HFFc6 (cell line): ENCODE measurements around the gene FOXD1. TPM values are rescaled to one million over a fixed set of nuclear protein-coding genes. Genes with fewer than 3 reads are reported as not detected.
A peak's percentile ranks its signal among the peaks of the same experiment; 100 is the strongest.

Source experiments
- DNase-seq: peaks from one replicate; pipeline ENCODE4 v3.0.0-alpha.2; 2018
- H3K27ac Mint-ChIP-seq: 2 replicates; pipeline ENCODE4 v1.8.0; 2020; ENCODE audit warnings: mild to moderate bottlenecking, mixed read lengths
- H3K27me3 Mint-ChIP-seq: 2 replicates; pipeline ENCODE4 v1.8.0; 2021; ENCODE audit warnings: mild to moderate bottlenecking, moderate library complexity, mixed read lengths; ENCODE audit not compliant: insufficient read depth
- H3K36me3 Mint-ChIP-seq: 2 replicates; pipeline ENCODE4 v1.8.0; 2021; ENCODE audit warnings: low read depth, mixed read lengths
- H3K4me1 Mint-ChIP-seq: 2 replicates; pipeline ENCODE4 v1.8.0; 2020; ENCODE audit warnings: low read depth, mixed read lengths
- H3K4me3 Mint-ChIP-seq: 2 replicates; pipeline ENCODE4 v1.8.0; 2020; ENCODE audit warnings: mild to moderate bottlenecking, moderate library complexity, mixed read lengths
- H3K9me3 Mint-ChIP-seq: 2 replicates; pipeline ENCODE4 v1.8.0; 2020; ENCODE audit warnings: mild to moderate bottlenecking, mixed read lengths
- CTCF ChIP-seq: fragments of 200-600 bp; sonication (generic); IDR thresholded peaks from 2 replicates; pipeline ENCODE4 v1.5.0; 2021; ENCODE audit warnings: antibody characterized with exemption, mild to moderate bottlenecking
- total RNA-seq, 6 experiments: library from RNA; stranded (reverse); fragmentation: NEBNext Ultra II Directional; extraction: Animal tissue kit (Norgen Biotek cat#: 25700); gene quantifications; 2 replicates in 1 of 6; 3 replicates in 5 of 6; pipeline ENCODE4 v1.2.3, GENCODE V29; 2021

The FOXD1 gene
- total RNA-seq, 6 experiments from 2014 or later: 40.0 to 50.0 (median 45.4) TPM

DNA sequence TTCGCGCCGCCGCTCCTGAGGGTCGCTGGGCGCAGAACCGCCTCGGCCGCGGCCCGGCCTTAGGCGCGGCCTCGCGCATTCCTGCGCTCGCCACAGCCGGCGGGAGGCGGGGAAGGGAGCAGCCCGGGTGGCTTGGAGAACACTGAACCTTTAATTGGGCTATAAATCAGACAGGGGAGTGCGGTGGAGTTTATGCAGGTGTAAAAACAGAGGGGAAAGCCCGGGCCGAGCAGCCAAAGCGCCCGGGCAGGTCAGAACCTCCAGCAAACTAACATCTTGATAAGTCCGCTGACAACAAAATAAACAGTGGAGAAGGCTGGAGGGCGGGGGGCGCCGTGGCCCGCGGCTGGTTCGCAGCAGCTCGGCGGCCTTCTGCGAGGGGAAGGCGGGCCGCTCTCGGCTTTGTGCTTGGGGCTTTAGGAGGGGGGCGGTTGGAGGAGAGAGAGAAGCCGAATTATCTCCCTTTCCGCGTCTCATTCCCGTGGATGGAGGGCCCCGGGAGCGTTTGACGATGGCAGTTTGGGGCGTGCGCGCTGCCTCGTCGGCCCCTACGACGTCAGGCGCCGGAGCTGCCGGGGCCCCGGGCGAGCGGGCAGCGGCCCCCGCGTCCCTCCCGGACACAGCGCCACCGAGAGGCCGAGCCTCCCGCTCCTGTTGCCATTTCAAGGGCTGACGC lies 11.3 kb downstream of the FOXD1 start:
- Mint-ChIP-seq H3K27ac (peak overlapping the region; percentile 88), H3K4me3 (peak overlapping the region; percentile 88), H3K4me1 (peaks cover 50% of the 10 kb centered on the region), H3K36me3 (peaks cover 5% of the 10 kb centered on the region), H3K27me3 (no peaks in the 10 kb centered on the region; the same call in none of the 2 replicates), H3K9me3 (no peaks in the 10 kb centered on the region)
- DNase-seq: peak; percentile 30
- TF ChIP-seq CTCF: peak; percentile 79

- no peaks in the 10 kb centered on the region; the same call in none of the 2 replicates for H3K27me3 Mint-ChIP-seq
- no peak overlapping the region for H3K4me3 Mint-ChIP-seq
Measured at GRCh38 chr5:73436535-73437100, 12.0 kb downstream of the FOXD1 start.

GRCh38 chr5:73435759-73436534 lies 12.6 kb downstream of the FOXD1 start:
- Mint-ChIP-seq H3K36me3 (peaks cover 5% of the 10 kb centered on the region), H3K9me3 (no peaks in the 10 kb centered on the region), H3K27me3 (no peaks in the 10 kb centered on the region; the same call in none of the 2 replicates), H3K4me1 (peaks cover 37% of the 10 kb centered on the region), H3K4me3 (no peak overlapping the region), H3K27ac (no peak overlapping the region)
- no peak for DNase-seq
- no peak for TF ChIP-seq CTCF

More at GRCh38 chr5:73436535-73437100, 12.0 kb downstream of the FOXD1 start:
- Mint-ChIP-seq H3K9me3 (no peaks in the 10 kb centered on the region), H3K4me1 (peaks cover 44% of the 10 kb centered on the region), H3K36me3 (peaks cover 5% of the 10 kb centered on the region), H3K27ac (no peak overlapping the region)
- no peak for TF ChIP-seq CTCF
- no peak for DNase-seq

DNA sequence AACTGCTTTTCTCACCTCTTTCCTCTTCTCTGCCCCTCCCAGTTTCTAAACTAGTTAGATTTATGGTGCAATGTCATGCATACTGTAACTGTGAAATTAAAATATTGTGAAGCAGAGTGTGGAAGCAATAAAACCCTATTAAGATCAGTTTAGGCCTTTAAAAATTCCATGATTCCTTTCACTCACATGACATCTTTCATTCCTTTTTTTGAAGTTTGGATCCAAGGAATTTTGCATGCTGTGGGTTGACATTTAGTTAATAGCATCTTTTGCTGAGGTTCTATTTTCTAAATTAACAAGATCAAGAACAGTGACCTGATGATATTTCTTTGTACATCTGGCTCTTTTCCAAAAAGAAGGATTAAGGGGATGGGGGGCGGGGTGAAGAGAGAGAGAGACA lies 13.7 kb downstream of the FOXD1 start:
- Mint-ChIP-seq H3K27me3 (no peaks in the 10 kb centered on the region; the same call in none of the 2 replicates), H3K9me3 (no peaks in the 10 kb centered on the region), H3K4me1 (peaks cover 27% of the 10 kb centered on the region), H3K4me3 (no peak overlapping the region), H3K36me3 (peaks cover 5% of the 10 kb centered on the region), H3K27ac (no peak overlapping the region)
- no peak for DNase-seq
- TF ChIP-seq CTCF: no peak

DNA sequence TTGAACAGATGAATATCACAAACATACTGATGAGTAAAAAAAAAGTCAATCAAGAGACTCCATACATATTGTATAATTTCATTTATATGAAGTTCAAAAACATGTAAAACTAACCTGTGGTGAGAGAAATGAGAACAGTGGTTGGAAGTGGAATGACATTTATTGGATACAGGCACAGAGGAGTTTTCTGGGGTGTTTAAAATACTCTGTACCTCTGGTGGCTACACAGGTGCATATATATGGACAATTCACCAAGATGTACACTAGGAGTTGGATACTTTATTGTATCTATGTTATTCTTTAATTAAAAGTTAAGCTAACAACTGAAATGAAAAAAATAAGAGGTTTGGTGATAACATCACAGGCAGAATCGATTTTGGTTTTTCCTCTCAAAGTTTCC lies 14.1 kb downstream of the FOXD1 start:
- no peak overlapping the region for H3K4me3 Mint-ChIP-seq
- TF ChIP-seq CTCF: peak; percentile 43
- H3K9me3 Mint-ChIP-seq: no peaks in the 10 kb centered on the region
- H3K36me3 Mint-ChIP-seq: peaks cover 5% of the 10 kb centered on the region
- no peak for DNase-seq
- H3K4me1 Mint-ChIP-seq: peaks cover 27% of the 10 kb centered on the region
- H3K27ac Mint-ChIP-seq: no peak overlapping the region
- H3K27me3 Mint-ChIP-seq: no peaks in the 10 kb centered on the region; the same call in none of the 2 replicates
